Stimulated activated CD8-positive, alpha-beta memory T cell treated with anti-CD3 and anti-CD28 coated beads, Interleukin-7, amount 100 ng/mL, for 48 hours (primary cell): ENCODE measurements around the gene RASGRP1.

Source experiments
- DNase-seq, 2 donors: peaks; one replicate each; pipeline ENCODE4 v3.0.0-alpha.2; 2020; ENCODE audit warnings: low read depth in 1 of 2; ENCODE audit errors: extremely low read depth in 1 of 2

The RASGRP1 gene

DNA sequence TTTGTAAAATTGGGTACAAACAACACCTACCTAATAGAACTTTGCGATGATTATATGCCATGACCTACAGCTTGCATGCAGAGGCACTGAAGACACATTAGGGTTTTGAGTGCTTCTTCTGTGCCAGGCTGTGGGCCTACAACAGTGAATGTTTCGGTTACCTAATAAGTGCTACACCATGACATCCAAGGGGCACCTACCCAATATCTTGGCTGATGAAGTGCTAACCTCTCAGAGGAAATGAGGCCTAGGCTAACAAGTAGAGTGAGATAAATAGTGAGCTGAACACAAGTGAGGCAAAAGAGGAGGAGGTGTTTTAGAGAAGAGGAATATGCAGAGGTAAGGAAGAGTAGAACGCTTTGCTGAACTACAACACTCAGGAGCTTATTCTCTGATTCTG is 12.2 kb upstream of the RASGRP1 start:
- DNase-seq, result no peak

DNA sequence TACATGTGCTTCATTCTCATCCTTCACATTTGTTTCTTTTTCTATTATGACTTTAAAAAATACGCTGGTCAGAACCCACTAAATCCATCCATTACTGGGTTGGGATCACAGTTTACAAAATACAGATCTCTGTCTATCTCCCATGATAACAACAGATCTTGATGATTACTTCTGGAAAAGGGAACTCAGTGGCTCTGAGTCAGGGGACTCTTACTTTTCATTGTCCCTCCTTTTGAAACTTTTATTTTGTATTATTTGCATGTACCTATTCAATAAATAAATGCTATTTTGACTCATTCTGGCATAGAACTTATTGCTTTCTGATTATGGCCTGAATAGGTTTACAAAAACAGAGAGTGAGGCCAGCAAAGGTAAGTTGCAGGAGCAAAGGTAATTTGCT is 11.6 kb upstream of the RASGRP1 start:
- DNase-seq, result no peak

DNA sequence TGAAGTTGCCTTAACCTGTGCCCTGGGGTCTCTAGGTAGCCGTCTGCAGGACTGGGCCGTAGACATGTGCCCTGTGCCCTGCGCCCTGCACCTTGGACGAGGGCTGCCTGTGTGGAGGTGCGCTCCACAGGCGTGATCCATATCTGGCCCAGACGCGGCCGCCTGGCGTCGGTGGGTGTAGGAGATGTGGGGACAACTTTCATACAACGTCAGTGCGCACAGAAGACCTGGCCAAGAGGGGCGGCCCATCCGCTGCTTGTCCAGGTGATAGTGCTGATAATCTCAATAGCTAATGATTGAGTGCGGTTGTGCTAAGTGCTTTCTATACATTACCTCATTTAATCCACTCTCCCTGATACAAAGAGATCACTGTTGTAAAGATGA is 665 bp upstream of the RASGRP1 start:
- no peak for DNase-seq

DNA sequence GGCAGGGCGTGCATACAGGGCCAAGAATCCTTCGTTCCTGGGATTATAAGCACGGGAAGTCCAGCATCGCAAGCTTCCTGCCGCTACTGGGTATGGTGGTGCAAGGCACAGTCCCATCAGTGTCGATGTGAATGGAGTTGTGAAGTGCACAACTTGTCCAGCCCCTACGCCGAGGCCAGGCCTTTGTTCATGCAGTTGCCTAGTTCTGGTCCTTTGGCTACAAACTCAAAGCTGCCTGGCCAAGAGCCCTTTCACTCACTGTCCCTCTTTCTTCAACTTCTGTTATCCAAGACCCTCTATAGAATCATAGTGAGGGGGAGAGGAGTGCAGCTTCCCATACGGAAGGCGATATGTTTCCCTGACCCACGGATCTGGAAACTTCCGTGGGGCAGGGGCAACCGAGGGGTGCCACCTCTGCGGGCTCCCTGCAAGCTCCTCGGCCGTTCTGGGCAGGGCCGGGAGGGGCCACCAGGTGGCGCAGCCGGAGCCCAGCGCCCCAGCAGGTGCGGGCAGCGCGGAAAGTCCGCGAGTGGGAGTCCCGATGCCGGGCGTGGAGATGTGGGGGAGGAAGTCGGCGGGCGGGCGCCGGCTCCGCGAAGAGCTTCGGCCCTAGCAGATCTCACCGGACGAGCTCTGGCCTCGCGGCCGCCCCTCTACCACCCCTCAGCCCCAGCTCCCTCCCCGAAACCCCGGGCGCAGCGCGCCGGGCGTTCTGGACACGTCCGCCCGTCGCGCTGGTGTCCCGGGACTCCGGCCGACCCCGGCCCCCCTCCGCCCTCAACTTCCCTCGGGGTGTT is 693 bp downstream of the RASGRP1 start:
- peak; percentile 80 for DNase-seq

DNA sequence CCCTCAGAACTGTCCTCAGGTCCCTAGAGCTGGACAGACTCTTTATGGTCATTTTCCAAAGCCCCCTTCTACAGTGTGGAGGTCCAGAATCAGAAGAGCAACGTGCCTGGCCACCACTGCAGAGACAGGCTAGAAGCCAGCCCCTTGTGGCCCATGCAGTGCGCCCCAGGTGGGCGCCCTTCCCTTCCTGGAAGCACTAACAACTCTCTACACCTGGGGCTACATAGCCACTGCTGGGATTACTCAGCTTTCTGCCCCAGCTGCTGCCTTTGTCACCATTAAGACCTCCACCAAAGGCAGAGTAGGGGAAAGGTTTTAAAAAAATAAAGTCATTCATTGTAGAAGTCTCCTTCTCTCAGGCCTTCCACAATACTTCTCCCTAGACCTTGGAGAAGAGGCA is 2.3 kb downstream of the RASGRP1 start:
- DNase-seq, result no peak

DNA sequence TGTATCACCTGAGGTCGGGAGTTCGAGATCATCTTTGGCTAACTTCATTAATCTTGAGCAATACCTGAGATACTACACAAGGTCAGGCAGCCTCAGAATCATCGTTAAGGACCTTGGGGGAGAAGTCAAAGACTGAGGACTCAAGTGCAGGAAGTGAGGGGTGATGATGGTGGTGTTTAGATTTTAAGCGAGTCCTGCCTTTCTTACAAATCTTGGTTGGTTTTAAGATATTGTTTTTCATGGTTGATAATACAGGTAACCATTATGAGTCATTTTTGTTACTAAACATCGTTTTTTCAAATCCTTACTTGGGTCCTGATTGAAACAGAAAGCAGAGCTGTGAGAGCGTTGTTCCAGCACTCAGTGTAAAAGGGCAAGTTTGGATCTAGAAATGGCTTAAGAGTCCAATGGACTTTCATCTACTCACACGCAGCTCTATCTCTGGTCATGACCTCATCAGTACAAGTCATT is 4.1 kb downstream of the RASGRP1 start:
- no peak for DNase-seq

DNA sequence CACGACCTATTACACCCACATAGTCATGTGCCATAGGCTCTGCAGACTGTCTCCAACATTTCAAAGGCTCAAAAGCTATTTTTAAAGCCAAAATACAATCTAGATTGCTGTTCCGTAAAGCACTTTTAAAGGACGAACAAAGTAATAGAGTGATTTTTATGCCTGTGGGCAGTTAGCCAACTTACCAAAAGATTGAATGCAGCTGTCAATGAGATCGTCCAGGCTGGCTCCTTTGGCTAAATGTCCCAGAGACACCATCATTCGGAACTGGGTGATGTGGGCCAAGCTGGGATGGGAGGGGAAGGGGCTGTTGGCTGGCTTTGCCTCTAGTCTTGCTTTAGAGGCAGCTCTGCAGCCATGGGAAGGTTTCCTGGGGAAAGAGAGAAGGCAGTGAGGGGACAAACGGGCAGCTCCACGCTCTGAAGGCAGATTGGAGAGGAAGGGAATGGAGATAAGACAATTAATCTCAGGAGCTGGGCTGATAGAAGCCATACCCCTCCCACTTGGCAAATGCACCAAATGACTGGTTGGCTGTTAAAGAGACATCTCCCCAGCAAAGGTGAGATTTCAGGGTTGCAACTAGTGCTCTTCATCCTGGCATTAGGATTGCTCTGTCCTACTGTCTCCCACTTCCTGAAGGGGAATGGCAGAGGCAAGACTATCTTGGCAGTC is 4.8 kb downstream of the RASGRP1 start:
- no peak for DNase-seq

DNA sequence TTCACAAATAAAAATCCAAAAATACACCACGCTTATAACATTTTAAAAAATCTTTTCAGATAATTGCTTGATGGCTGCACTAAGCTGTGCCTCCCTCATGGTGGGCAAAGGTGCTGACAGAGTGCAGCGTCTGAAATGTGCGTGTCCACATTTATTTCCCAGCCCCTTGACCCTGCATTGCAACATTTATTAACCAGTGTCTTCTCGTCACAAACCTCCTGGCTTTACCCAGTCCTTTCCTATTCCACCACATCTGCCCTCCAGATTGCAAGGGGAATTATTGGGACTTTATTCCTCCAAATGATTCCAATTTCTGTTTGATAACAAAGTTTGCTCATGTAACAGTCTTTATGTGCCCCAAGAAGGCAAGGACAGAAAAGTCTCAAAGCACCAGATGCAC is 5.5 kb downstream of the RASGRP1 start:
- DNase-seq, result no peak

DNA sequence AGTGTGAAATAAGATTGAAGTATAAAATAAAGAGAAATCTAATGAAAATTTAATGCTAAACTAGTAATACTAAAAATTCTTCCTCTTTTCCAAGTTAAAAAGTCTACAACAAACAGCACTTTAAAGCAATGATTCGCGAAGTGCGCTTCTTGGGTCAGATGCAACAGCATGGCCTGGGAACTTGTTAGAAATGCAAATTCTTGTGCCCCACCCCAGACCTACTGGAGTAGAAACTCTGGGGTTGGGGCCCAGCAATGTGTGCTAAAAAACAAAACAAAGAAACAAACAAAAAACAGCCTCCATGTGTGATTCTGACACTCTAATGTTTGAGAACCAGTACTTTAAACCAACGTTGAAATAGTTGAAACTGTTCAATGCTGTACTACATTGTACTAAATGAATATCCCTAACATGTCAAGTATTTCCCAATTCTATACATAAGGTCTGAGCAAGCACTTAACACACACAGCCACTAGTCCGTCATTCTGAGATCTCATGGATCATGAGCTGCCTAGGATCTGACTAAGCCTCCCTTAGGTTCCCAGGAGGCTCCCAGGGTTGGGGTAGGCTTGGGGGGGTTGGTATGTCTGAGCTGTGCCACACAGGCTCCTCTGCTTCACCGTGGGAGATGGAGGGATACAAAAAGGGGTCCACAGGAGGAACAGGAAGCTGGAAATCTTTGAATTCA is 6.1 kb downstream of the RASGRP1 start:
- DNase-seq, result no peak

DNA sequence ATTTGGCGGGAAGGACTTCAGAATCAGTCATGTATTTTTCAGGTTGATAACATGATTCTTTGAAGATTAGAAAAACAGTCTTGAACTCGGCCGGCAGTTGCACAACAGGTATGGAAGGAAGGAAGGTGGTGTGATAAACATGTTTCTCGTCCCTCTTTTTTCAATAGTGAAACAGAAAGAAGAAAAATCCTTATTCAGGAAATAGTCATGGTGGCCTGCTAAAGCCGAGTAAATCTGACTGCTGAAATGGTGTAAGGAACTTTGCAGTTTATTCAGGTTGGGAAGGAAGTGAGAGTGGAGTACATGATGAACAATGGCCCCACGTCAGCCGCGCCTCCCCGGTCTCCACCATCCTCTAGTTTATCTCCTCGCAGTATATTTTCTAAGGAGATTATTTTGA is 6.7 kb downstream of the RASGRP1 start:
- no peak for DNase-seq

DNA sequence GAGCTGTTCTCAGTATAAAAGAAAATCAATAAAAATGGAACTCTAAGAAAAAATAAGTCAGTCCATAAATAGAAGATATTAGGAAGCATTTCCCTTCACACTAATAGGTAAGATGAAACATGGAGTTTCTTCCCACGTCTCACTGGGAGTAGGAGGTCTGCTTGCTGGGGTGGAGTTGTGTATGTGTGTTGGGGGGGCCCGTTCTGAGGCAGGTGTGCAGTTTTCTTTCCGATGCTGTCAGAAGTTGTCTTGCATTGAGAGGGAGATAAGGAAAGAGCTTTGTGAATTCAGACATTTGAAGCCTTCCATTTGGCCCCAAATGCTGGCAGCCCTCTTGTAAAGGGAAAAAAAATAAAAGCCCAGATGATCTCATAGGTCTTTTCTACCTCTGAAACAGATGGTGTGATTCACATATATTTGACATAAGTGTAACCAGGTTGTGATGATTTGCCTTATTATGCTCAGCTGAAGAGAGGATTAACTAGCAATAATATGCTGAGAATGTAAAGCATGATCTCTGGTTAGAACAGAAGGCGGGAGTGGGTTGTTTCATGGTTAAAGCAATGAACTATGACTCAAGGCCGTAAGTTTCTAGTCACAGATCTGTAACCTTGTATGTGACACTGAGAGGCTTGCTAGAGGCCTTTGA is 8.8 kb downstream of the RASGRP1 start:
- DNase-seq, result no peak

DNA sequence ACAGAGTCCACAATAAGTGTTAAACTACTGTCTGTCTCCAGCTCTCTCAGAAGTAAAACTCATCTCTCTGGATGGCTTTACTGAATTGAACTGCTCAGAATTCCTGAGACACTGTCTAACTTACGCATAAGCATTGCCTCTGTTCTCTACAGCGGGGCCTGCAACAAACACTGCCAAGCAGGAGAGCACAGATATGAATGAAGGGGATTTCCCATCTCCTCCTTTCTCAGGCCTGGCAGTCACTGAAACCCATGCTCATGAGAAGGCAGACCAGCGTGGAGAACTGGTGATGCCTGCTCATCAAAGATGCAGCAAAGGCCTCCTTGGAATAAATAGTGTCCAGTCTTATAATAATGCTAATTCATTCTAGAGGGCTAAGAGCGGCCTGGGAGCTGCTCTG is 10.3 kb downstream of the RASGRP1 start:
- DNase-seq, result no peak

DNA sequence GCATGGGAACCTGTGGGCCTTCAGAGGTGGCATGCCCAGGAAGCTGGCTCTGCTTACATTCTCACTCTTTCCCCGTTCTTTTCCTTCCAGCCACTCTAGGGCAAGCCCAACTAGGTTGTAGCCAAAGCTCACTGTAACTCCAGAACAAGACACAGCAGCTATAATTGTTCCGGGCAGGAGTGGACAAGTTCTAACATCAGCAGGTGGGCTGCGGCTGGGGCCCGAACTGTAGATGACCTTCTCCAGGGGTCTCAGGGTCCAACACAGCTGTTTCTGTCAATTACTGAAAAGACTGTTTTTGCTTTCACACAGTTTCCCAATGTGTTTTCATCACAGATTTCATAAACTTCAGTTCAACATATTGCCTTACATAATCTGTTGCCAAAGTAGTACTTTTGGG is 11.5 kb downstream of the RASGRP1 start:
- no peak for DNase-seq

DNA sequence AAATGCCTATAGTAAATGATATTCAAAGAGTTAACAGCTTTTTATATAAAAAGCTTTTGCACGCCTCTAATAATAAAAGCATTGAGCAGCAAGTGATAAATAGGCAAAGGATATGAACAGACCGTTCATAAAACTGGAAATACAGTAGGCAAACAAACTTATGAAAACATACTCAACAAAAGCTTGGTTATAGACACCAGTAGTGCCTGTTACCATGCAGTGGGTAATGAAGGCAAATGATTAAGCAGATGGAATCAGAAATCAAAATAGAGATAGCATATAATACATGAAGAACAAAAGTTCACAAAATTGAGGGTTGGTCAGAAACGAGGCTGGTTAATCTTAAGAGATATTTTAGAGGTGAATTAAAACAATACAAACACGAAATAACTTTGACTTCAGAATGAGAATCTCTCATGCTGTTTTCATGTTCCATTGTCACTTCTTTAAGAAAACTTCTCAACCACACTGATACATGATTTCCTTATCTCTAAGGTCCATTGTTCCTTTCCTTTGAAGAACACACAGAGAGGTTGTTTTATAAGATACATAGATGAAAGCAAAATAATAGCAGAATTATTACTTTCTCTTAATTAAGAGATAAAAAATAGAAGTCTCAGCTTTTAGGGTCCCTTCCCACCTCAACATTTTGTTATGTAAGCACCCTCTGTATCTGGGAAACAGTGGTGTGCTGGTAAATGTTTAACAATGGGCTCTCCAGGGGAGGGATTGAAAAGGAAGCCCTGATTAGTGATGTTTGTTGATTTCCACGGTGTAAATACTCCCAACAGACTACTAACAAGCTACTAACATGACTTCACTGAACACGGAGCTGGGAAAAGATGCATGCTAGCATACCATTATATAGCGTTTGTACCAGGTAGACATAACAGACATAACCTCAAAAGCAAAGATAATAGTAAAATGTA is 12.6 kb downstream of the RASGRP1 start:
- DNase-seq, result no peak

DNA sequence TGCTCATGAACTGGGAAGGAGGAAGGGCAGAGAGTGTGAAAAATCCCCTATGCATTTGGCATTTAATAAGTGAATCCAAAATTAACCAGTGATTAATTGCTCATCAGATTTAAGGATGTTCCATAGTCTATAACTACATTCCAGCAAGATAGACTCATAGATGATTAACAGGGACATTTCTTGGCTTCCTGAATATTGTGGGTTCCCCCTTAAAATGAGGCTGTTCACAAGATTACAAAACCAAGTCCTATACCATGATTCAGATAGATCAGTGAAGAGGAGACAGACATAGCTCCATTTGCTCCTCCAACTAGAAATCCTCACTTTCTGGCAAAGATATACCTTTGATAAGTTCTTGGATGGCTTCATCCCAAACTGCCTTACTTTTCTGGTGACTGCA is 15.4 kb downstream of the RASGRP1 start:
- no peak for DNase-seq

DNA sequence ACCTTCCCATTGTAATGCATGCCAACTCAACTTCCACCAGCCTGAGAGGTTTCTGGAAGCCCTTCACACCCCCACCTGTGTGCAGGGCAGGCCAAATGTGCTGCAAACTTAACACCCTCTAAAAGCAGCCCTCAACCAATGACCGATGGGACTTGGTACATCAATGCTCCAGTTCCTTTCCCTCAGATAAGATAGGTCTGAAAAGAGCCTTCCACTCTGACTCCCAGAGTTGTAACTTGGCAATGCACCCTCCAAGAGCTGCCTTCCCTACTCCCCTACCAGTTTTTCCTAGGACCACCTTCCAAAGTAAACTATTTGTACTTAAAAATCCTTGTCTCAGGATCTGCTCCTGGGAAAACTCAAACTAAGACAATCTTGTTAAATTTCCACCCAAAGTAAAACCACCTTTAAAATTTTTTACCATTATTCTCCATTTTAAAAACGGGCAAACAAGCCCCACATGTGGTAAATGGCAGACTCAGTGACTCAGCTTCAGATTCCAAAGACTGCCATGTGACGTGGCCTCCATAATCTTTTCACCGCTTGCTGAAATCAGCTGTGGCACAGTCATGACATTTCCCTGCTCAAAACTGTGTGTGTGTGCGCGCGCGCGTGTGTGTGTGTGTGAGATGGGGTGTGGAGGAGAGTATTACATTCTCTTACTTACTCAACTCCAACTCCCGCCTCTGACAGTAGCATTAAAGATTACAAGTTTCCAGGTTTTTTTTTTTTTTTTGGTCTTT is 17.2 kb downstream of the RASGRP1 start:
- no peak for DNase-seq

DNA sequence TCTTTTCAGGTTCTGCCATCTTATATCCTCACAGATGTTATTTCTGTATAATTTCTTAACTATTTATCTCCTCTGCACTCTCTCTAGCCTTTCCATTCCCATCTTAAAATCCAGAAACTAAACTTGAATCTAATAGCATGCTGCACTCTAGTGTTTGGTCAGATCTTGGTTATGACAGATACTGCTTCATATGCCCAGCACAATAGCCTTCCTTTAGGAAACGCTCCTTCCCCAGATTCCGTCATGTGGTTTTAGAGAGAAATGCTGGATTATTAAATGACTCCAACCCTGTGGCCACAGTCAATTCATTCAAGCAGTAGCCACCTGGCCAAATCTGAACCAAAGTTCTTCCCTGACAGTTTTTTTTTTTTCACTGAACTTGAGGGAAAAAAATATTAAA is 19.4 kb downstream of the RASGRP1 start:
- no peak for DNase-seq

DNA sequence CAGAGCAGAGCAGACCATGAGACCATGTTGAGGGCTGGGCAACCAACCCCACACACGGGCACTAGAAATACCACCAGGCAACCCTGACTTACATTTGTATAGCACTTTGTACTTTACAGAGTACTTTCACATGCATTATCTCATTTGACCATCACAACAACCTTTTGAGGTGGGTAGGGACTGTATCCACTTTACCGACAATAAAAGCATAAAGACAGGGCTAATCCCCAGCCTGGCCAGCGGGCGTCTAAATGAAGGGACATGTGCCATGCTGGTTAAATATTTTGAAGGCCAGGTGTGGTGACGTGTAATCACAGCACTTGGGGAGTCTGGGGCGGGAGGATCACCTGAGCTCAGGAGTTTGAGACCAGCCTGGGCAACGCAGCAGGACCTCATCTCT is 23.6 kb downstream of the RASGRP1 start:
- no peak for DNase-seq

DNA sequence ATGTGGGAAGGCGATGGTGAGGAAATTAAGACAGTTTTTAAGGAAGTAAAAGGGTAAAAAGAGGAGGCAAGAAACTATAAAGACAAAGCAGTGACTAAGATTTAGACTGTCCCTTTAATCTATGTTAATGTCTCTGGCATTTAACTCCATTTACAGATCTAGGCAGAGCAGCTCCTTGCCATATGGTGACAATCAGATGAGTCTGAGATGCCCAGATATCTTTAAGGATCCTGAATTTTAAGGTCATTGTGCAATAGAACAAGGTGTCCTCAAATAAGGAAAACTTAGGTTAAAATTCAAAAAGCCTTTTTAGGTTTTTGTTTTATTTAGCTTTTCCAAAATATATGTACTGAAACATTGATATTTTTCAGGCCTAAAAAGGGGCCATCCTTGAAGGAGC is 24.1 kb downstream of the RASGRP1 start:
- no peak for DNase-seq

DNA sequence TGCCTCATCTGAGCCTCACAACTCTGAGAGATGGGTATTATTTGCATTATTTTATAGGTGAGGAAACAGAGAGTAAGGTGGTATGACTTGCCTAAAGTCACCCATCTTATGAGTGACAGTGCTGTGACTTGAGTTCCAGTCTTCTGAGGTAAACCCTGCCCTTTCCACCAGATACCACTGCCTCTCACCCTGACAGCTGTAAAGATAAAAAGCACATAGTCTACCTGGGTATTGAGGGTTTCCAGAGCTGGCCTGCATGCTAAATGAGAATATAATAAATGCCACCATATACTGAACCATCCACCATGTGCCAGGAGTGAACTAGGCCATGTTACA is 25.6 kb downstream of the RASGRP1 start:
- DNase-seq, result no peak
